Fibroblast of lung (primary cell): ENCODE results near the gene FBXO9. TPM values are rescaled to one million over a fixed set of nuclear protein-coding genes. Genes with fewer than 3 reads are reported as not detected.
A peak's percentile ranks its signal among the peaks of the same experiment; 100 is the strongest.

ENCODE experiments used
- DNase-seq, 2 donors: peaks; one replicate each; pipeline versions ENCODE4 v3.0.0 to v3.0.0-alpha.2; 2010; ENCODE audit warnings: low read depth in 2 of 2
- H2AFZ ChIP-seq: 2 replicates; pipeline ENCODE4 v1.5.1; 2012; ENCODE audit warnings: low read length, control low read depth, inconsistent platforms
- H3K27ac ChIP-seq: 2 replicates; pipeline ENCODE4 v1.5.1; 2011; ENCODE audit warnings: low read length, control low read depth; ENCODE audit not compliant: insufficient read depth
- H3K27me3 ChIP-seq: 2 replicates; pipeline ENCODE4 v1.5.1; 2011; ENCODE audit warnings: mild to moderate bottlenecking, low read length; ENCODE audit not compliant: control insufficient read depth, insufficient read depth
- H3K36me3 ChIP-seq: 2 replicates; pipeline ENCODE4 v1.5.1; 2011; ENCODE audit warnings: low read length; ENCODE audit not compliant: control insufficient read depth, insufficient read depth
- H3K4me1 ChIP-seq: 2 replicates; pipeline ENCODE4 v1.5.1; 2011; ENCODE audit warnings: low read length; ENCODE audit not compliant: control insufficient read depth, insufficient read depth; ENCODE audit errors: extremely low read depth
- H3K4me2 ChIP-seq: 2 replicates; pipeline ENCODE4 v1.5.1; 2011; ENCODE audit warnings: low read length, control low read depth; ENCODE audit not compliant: insufficient read depth; ENCODE audit errors: extremely low read depth
- H3K4me3 ChIP-seq, 4 experiments: fragments of 200-600 bp in 1 of 4; sonication (generic) in 1 of 4; replicated peaks in 1 of 4; 2 replicates each; pipeline ENCODE4 v1.5.1; 2011 to 2016; ENCODE audit warnings: low read length in 4 of 4, low read depth in 3 of 4, mild to moderate bottlenecking in 3 of 4, control low read depth in 2 of 4, inconsistent platforms in 1 of 4, mixed read lengths in 1 of 4; ENCODE audit not compliant: insufficient read depth in 1 of 4; ENCODE audit errors: control extremely low read depth in 1 of 4
- H3K79me2 ChIP-seq: 2 replicates; pipeline ENCODE4 v1.5.1; 2012; ENCODE audit warnings: mild to moderate bottlenecking, low read length, inconsistent platforms; ENCODE audit not compliant: control insufficient read depth, insufficient read depth
- H3K9ac ChIP-seq: 2 replicates; pipeline ENCODE4 v1.5.1; 2011; ENCODE audit warnings: mild to moderate bottlenecking, low read length, control low read depth; ENCODE audit not compliant: insufficient read depth
- H3K9me3 ChIP-seq: 2 replicates; pipeline ENCODE4 v1.5.1; 2012; ENCODE audit warnings: low read depth, low read length; ENCODE audit not compliant: control insufficient read depth, insufficient read depth
- H4K20me1 ChIP-seq: 2 replicates; pipeline ENCODE4 v1.5.1; 2011; ENCODE audit warnings: low read length; ENCODE audit not compliant: control insufficient read depth, insufficient read depth; ENCODE audit errors: extremely low read depth
- CTCF ChIP-seq, 2 donors: IDR thresholded peaks in 1 of 2; conservative IDR thresholded peaks in 1 of 2; 1 replicate in 1 of 2; 2 replicates in 1 of 2; pipeline ENCODE4 v1.5.1; 2011 to 2012; ENCODE audit warnings: low read length in 2 of 2, control low read depth in 1 of 2, inconsistent platforms in 1 of 2, low read depth in 1 of 2, mild to moderate bottlenecking in 1 of 2
- EZH2 ChIP-seq: IDR thresholded peaks from 2 replicates; pipeline ENCODE4 v1.5.1; 2012; ENCODE audit warnings: low read length, control low read depth, mild to moderate bottlenecking; ENCODE audit errors: missing control alignments
- polyA plus RNA-seq, 2 donors: library from polyadenylated mRNA; depleted of rRNA in 1 of 2; stranded (reverse) in 1 of 2; unstranded in 1 of 2; fragments of >200 nt; gene quantifications; 2 replicates each; pipeline ENCODE4 v1.2.1, GENCODE V29; 2011 to 2012; ENCODE audit warnings: missing spikeins in 1 of 2
- total RNA-seq: library from RNA; depleted of rRNA; stranded (reverse); fragments of >200 nt; gene quantifications from 2 replicates; pipeline ENCODE4 v1.2.1, GENCODE V29; 2014

Gene FBXO9
- total and polyA plus RNA-seq, 2 donors (not counting 1 experiment from before 2014, with no cell fraction given) = 44.8 to 65.2 TPM

GRCh38 chr6:53067849-53068361 is 2.7 kb downstream of the FBXO9 start:
- TF ChIP-seq EZH2 (no peak), CTCF (conservative IDR thresholded peaks at IDR 0.05 in 1 of 2, IDR thresholded peaks at IDR 0.05 in 1 of 2; ENCODE audit: low read depth in 1 of 2, low read length in 2 of 2) (no peak)
- Histone ChIP-seq H3K27ac (no peak overlapping the region), H3K79me2 (peaks cover 27% of the 10 kb centered on the region), H3K9ac (no peak overlapping the region), H2AFZ (no peak overlapping the region), H4K20me1 (no peaks in the 10 kb centered on the region), H3K4me3 (no peak overlapping the region), H3K4me2 (peak overlapping the region; percentile 17), H3K4me1 (no peaks in the 10 kb centered on the region), H3K9me3 (no peaks in the 10 kb centered on the region), H3K36me3 (no peaks in the 10 kb centered on the region), H3K27me3 (no peaks in the 10 kb centered on the region)
- DNase-seq = no peak

- Histone ChIP-seq H3K27me3 (no peaks in the 10 kb centered on the region), H3K9me3 (no peaks in the 10 kb centered on the region), H2AFZ (no peak overlapping the region), H3K4me3 (no peak overlapping the region), H4K20me1 (no peaks in the 10 kb centered on the region), H3K9ac (no peak overlapping the region), H3K4me2 (no peak overlapping the region), H3K79me2 (peaks cover 27% of the 10 kb centered on the region), H3K4me1 (no peaks in the 10 kb centered on the region), H3K36me3 (peaks cover 2% of the 10 kb centered on the region), H3K27ac (no peak overlapping the region)
- no peak for DNase-seq
- no peak for TF ChIP-seq EZH2
- no peak for TF ChIP-seq CTCF (conservative IDR thresholded peaks at IDR 0.05 in 1 of 2, IDR thresholded peaks at IDR 0.05 in 1 of 2; ENCODE audit: low read depth in 1 of 2, low read length in 2 of 2)
These were observed 4.2 kb downstream of the FBXO9 start for GRCh38 chr6:53069427-53069826.

GRCh38 chr6:53070806-53071205 is 5.6 kb downstream of the FBXO9 start:
- no peak overlapping the region for H2AFZ ChIP-seq
- no peak overlapping the region for H3K4me2 ChIP-seq
- peaks cover 4% of the 10 kb centered on the region for H3K36me3 ChIP-seq
- H3K4me3 ChIP-seq = no peak overlapping the region
- H4K20me1 ChIP-seq = no peaks in the 10 kb centered on the region
- peaks cover 22% of the 10 kb centered on the region for H3K79me2 ChIP-seq
- no peak overlapping the region for H3K9ac ChIP-seq
- no peaks in the 10 kb centered on the region for H3K9me3 ChIP-seq
- no peaks in the 10 kb centered on the region for H3K4me1 ChIP-seq
- no peaks in the 10 kb centered on the region for H3K27me3 ChIP-seq
- TF ChIP-seq EZH2 (no peak), CTCF (conservative IDR thresholded peaks at IDR 0.05 in 1 of 2, IDR thresholded peaks at IDR 0.05 in 1 of 2; ENCODE audit: low read depth in 1 of 2, low read length in 2 of 2) (no peak)
- DNase-seq = peak in 1 of 2 donors; percentile 10
- H3K27ac ChIP-seq = no peak overlapping the region
